Measurements from ENCODE around the gene STAB2.

- TF ChIP-seq POLR2A (IDR thresholded peaks at IDR 0.05; ENCODE audit: low read depth, low read length) (no peak), CTCF (conservative IDR thresholded peaks at IDR 0.05; ENCODE audit: low read depth, low read length) (no peak)
Measured at GRCh38 chr12:103691063-103691462, 104.0 kb downstream of the STAB2 start.
